ENCODE results near the gene OR7A5.
"Not testable (repeated sequence)": the region's sequence is repeated elsewhere in the genome, so short reads cannot be mapped to it uniquely, and the experiment has no call there.

The OR7A5 gene

GRCh38 chr19:14784730-14785101 lies 50.3 kb downstream of the OR7A5 start:
- not testable (repeated sequence) for DNase-seq

GRCh38 chr19:14783410-14783998 lies 51.5 kb downstream of the OR7A5 start:
- not testable (repeated sequence) for DNase-seq

GRCh38 chr19:14782626-14783409 lies 52.2 kb downstream of the OR7A5 start:
- no peak for DNase-seq

GRCh38 chr19:14781713-14782536 lies 53.1 kb downstream of the OR7A5 start:
- DNase-seq = not testable (repeated sequence)

GRCh38 chr19:14780622-14781225 lies 54.3 kb downstream of the OR7A5 start:
- DNase-seq = not testable (repeated sequence)

GRCh38 chr19:14779151-14779550 lies 55.8 kb downstream of the OR7A5 start:
- no peak for DNase-seq

GRCh38 chr19:14778110-14778845 lies 56.7 kb downstream of the OR7A5 start, which contains the start of gene ADGRE2:
TSS of gene ADGRE2 (minus strand) at chr19:14778560. CDS start at chr19:14776756, 1,804 bp downstream.
- not testable (repeated sequence) for DNase-seq

- DNase-seq = not testable (repeated sequence)
These were observed 57.3 kb downstream of the OR7A5 start for GRCh38 chr19:14777645-14778044.

All from CD4-positive, alpha-beta T cell treated with Interleukin-6 for 4 hours (primary cell).